Measurements from ENCODE around the gene DHRS11.

DHRS11 gene

DNA sequence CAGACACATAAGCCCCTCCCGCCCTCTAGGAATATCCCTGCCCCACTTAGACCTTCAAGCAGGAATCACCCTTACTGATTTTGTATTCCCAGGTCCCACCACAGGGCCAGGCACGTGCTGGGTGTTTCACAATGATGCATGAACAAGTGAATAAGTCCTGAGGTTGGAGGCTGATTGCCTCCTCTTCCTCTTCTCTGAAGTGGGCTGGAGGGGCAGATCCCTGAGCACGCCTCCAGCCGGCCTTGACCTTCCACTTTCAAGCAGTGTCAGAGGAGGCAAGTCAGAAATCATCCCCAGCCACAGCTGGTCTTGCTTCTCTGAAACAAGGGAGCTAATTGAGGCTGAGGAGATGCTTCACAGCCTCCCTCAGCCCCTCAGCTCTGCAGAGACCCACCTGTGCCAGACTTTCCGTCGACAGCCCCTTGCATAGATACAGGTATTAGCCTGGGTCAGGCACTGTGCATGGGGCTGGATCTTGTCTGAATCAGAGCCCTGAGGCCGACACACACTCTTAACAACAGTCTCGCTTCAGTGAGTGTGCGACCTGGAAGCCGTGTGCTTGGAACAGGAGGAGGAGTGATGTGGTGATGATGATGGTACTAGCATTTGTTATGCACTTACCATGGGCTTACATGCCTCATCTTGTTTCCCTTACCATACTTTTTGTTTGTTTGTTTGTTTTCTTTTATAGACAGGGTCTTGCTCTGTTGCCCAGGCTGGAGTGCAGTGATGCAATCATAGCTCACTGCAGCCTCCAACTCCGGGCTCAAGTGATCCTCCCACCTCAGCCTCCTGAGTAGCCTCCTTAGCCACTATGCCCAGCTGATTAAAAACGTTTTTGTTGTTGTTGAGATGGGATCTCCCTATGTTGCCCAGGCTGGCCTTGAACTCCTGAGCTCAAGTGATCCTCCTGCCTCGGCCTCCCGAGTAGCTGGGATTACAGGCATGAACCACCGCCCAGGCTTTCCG, 24.7 kb downstream of the DHRS11 start:
- DNase-seq, result no peak

DNA sequence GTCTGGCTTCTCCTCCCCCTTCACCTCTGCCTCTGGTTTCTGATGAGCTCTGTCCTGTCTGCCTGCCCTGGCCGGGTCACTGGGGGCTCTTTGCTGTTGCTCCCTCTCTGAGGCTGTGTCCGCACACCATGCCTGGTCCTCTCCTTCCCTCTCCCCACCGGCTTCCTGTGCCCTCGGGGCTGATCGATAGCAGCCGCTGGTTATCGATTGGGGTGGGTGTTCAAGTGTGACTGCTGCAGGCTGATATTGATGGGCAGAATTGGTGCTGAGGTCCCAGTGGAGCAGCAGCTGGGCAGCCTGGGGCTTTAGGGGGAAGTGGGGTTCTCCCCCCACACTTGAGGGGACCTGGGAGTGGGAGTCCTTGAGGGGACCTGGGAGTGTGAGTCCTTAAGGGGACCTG, 26.1 kb downstream of the DHRS11 start:
- DNase-seq, result no peak

DNA sequence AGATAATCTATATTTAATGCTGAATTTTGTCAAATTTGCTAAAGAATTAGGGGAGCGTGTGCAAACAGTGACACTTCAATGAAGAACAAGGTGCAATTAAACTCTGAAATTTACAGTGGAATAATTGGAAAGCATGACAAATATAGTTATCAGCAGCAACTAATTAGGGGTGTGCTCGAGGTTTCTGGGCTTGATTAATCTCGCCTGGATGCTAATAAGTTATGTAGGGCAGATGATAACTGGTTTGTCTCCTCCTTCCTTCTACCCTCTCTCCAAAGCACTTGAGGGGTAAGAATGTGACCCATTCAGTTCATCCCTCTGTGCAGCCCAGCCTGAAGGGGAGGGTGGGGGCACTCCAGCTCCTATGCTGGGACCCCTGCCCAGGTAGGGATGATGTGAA, 31.6 kb downstream of the DHRS11 start:
- no peak for DNase-seq

DNA sequence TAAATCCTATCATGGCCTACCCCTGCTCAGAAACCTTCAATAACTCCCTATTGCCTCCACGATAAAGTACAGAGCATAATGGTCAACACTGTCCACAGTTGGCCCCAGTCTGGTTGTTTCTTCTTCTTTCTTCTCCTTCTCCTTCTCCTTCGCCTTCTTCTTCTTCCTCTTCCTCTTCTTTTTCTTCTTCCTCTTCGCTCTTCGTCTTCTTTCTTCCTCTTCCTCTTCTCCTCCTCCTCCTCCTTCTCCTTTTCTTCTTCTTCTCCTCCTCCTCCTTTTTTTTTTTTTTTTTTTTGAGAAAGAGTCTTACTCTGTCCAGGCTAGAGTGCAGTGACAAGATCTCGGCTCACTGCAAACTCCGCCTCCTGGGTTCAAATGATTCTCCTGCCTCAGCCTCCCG, 33.5 kb downstream of the DHRS11 start:
- DNase-seq, result no peak

DNA sequence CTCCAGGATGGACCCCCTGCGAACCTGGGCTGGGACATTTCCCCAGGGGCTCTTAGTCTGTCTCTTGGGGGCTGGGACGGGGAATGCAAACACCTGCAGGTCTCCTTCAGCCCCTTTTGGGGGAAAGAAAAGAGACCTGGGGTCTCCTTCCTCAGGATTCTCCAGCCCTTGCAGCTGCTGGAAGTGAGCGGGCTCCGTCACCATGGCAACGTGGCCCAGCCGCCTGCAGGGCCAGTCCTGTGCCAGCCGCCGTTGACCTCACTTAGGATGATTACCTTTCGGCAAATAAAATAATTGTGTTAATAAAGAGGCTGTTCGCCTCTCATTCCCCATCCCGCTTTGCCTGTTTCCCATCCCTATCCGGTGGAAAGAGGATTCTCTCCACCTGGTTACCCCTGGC, 35.4 kb downstream of the DHRS11 start:
- DNase-seq, result no peak

DNA sequence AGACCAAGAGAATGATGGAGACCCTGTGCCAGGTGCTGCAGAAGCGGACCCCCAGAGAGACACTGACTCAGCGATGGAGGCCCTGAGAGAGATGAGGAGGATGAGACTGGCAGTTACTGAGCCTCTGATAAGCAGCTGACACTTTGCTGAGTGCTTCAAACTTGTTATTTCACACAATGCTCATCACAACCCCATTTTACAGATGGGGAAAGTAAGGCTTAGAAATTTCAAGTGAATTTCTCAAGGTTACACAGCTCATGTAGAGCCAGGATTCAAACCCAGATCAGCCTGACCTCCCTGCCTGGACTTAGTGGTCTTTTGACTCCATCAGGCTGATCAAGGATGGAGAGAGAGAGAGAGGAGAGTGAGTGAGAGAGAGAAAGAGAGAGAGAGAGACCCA, 36.9 kb downstream of the DHRS11 start:
- DNase-seq, result no peak

DNA sequence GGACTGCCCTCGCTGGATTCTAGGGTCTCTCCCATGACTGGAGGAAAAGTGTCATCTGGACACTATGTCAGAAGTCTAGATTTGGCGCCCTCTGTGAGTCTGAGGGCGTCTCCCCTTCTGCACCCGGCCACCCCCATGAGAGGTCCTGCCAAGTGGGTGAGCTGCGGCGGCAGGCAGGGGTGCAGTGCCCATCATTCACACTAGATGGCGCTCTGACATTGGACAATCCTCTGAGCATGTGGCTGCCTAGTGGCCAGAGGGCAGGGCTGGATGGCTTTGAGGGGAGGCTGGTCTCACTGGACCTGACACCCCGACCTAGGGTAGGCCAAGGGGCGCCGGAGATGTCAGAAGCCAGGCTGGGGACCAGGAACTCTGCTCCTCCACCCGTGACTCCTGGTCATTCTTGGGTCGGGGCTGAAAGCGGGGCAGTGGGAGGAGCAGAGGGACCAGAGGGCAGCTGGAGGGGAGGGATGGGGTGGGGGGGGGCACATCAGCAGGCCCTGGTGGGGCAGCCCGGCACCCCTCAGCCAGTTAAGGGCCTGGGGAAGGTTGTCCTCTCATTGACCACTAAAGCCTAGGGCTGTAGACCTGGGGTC, 37.7 kb downstream of the DHRS11 start:
- peak; percentile 64 for DNase-seq

DNA sequence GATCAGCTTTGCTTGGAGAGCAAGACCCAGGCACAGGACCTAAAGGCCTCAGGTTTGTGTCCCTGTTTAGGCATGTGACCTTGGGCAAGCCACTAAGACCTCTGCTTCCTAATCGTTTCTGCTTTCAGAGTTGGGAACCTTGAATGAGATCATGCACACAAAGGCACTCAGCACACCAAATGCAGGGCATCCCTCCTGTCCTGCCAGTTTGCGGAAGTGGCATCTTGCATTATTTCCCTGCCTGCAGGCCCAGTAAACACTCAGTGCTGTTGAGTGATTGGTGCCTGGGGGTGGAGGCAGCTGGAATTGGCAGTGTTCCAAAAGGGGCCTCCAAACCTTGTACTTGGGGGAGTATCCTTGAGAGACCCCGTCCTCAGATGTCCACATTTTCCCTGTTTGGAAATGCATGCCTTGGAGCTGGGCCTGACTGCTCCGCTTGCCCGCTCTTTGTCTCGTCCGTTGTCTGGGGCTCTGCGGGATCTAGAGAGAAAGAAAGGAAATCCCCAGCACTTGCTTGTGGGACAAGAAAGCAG, 38.4 kb downstream of the DHRS11 start:
- no peak for DNase-seq

DNA sequence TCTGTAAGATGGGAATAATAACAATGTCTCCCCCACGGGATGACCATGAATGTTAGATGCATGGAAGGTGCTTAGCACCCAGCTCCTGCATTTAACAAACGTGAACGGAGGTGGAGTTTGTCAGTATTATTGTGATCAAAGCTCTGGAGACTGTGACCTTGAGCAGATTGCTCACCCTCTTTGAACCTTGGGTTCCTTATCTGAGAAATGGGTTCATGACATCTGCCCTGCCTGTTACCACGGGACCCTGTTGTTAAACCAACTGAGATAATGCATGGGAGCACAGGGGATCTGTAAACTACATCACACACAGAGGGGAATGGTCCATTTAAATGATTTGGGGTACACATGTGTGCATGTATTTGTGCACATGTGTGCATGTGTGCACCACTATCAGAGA, 39.3 kb downstream of the DHRS11 start:
- DNase-seq, result no peak

DNA sequence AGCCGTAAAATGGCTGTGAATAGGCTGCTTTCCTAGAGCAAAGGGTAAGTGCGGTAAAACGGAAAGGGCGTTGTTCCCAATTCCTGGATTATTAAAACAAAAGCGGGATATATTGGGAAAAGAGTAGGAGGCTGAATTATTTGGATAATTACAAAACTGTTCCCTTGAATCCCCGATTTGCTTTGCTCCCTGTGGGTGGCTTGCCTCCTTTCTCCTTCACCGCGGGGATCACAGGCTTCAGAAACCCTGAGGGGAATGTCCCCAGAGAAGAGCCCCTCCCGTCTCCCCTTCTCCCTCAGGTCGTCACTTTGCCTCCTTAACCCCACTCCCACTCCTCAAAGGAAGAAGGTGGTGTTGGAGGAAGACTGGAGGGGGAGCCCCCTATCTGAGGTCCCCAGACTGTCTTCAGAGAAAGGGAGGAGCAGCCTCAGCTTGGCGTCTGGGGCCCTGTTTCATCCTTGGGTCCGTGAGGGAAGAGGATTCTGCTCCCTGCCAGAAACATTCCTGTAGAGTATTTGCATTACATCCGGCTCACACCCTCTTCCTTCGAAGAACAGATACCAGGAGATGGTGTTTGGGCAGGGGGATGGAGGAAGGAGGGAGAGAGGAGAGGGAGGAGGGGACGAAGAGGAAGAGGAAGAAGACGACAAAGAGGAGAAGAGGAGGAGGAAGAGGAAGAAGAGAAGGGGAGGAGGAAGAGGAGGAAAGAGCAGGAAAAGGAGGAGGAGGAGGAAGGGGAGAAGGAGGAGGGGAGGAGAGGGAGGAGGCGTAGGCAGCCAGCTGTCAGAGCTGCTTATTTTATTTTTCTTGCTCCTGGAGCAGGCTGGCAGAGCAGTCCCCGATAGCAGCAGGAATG, 41.5 kb downstream of the DHRS11 start:
- no peak for DNase-seq

DNA sequence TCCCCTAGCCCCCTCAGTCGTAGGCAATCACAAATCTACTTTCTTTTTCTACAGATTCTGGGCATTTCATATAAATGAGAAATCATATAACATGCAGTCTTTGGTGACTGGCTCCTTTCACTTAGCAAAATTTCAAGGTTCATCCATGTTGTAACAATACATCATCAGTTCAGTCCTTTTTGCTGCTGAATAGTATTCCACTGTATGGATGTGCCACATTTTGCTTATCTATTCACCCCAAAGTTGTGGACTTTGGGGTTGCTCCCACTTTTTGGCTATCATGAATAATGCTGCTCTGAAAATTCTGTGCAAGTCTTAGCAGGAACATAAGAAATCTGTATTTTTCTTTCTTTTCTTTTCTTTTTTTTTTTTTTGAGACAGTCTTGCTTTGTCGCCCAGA, 48.7 kb downstream of the DHRS11 start:
- no peak for DNase-seq

DNA sequence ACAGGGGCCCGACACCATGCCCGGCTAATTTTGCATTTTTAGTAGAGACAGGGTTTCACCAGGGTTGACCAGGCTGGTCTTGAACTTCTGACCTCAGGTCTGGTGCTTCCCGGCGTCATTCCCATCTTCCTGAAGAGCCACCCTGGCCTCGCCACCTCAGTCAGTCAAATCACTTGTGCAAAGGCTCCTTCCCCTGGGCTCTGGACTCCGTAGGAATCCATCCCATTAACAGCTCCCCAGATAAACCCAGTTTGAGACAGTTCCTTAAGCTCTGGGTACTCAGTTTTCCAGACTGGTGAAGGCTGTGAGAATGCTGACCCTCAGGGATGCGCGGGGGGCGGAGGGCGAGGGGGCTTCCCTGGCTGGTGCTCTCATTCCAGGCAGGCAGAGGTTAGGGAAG, 49.2 kb downstream of the DHRS11 start:
- DNase-seq, result no peak

DNA sequence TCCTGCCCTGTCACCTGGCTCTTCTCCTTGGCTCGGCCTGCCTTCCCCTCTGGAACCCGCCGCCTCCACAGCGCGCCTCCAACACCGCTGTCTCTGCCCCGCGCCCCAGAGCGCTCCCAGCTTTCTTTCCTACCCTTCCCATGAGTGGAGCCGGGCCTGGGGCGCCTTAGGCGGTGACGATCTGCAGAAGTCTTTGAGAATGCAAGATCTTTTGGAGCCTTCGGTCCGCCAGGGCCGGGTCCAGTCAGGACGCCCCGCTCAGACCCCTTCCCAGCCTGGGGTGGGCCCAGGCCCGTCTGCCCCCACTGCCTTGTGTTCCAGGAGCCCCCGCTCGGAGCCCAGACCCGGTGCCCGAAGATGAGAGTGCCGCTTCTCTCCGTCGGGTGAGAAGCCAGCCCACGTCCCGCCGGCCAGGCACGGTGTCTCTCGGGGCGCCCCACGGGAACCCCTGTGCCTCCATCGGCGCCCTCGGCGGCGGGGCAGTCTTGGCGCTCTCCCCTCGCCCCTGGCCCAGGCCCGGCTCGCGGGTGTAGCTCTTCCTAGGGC, 49.7 kb downstream of the DHRS11 start:
- no peak for DNase-seq

DNA sequence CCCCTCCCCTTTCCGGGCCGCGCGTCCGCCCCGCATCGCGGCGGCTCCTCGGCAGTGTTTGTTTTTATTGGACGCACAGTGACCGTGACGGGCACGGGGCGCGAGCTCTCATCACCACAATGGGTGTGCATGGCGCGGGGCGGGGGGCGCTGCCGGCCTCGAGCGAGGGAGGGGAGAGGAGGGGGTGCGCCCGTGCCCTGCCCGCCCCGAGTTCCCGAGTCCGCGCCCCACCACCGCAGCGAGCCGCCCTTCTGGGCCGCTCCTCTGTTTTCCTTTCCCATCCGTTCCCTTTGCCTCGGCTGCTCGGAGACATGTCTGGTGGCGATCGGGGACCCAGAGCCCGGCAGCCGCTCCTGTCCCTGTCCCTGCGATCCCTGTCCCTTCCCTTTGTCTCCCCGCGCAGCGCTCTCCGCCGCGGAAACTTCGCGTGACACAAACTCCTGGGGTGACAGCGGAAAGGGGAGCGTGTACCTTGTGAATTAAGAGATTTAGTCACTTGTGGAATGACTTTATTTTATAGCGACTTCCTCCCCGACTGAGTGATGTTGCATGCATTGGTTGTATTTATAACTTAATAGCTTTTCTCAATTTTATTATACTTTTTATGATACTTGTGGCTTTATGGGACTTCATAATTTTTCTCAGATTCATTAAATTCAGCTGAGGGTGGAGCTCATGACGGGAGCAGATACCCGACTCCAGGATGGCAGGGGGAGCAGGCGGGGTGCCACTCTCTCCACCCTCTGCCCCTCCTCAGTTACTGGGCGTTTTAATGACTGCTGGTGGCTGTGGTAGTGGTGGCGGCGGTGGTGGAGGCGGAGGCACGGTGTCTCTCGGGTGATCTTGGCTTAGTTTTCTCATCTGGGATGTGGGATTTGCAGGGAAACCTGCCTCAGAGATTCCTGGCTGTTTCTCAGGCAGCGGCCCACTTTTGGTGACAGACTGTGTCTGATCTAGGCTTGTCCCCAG, 50.5 kb downstream of the DHRS11 start:
- DNase-seq, result no peak

DNA sequence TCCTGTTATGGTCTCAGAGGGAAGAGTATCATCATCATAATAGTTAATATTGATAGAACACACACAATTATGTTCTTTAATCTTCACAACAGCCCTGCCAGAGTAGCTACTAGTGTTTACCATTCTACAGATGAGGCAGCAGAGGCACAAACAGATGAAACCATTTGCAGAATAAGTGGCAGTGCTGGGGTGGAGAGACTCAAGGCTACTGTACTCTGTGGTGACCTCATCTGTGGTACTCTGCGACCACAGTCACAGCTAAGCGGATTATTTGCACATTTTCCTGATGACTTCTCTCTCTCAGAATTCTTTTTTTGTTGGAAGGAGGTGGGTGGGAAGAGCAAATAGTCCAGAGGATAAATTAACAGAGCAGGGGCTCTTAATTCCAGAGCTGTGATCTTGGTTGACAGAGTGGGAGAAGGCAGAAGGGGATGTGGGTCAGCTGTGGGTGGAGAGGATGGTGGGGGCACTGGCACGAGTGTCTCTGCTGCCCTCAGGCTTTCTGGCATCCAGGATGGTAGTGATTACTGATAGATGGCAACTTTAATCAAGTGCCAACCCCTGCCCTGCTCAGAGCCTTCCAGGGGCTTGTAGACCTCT, 51.5 kb downstream of the DHRS11 start:
- no peak for DNase-seq

DNA sequence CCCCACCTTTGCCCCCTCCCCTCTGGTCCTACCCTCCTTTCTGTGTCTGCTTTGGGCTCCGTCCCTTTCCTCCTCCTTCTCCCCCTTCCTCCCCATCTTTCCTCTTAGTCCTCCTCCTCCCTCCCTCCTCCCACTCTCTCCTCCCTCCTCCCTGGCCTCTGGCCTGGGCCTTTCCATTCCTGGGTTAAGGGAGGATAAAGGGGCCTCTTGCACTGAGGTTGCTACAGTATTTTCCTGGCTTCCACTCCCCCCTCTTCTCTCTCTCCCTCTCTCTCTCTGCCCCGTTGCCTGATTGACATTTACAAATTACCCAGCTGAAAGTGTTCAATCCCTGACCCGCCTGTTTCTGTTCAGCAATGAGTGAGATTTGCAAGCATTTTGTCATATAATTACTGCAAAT, 53.7 kb downstream of the DHRS11 start:
- no peak for DNase-seq

DNA sequence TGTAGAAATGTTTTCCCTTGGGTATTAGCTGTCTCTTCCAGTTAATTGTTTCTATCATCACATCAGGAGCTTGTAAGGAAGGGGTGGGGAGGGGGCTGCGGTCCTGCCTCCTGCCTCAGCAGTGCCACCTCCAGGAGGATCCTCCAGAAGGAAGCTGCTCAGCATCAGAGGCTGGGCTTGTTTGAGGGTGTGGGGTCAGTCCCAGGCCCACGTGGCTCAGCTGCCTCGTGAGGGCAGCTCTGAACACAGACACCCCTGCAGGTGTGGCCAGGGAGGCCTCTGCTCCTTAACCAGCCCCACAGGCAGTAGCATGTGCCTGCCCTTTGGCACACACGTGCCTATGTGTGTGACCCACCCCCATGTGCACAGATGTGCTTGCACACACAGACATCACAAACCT, 56.0 kb downstream of the DHRS11 start:
- DNase-seq, result no peak

DNA sequence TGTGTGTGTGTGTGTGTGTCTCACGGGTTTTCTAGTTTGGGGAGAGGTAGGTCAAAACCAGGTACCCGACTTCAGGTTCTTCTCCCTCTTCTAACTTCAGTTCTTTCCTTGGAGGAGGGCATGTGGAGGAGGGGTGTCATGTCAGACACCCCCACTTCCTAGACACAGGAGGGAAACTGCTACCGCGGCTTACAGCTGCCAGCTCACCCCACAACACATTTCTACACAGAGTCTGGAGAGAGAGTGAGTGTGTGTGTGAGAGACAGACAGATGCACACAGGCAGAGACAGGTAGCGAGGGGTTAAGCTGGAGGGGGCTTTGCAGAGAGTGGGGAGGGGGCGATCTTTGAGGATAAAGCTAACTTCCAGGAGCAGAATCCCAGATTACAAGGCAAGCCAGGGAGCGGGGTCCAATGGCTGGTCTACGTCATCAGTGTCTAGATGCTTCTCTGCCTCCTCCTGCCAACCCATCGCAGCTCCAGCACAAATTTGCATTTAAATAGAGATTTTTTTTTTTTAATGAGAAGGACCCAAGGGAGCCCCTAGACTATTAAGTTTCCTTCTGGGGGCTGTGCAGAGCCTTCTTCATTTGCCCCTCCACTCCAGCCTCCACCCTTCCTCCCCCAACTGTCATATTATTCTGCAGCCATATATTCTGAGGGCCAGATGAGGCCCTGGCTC, 58.6 kb downstream of the DHRS11 start:
- no peak for DNase-seq

All from activated CD4-positive, alpha-beta T cell treated with anti-CD3 and anti-CD28 coated beads for 1 hour (primary cell).